Endodermal cell (in vitro differentiated cells): ENCODE measurements around the gene XDH. TPM values are rescaled to one million over a fixed set of nuclear protein-coding genes. Genes with fewer than 3 reads are reported as not detected.

Source experiments
- DNase-seq: peaks from one replicate; pipeline ENCODE4 v3.0.0-alpha.2; 2017
- H3K27ac ChIP-seq: 2 replicates; pipeline ENCODE4 v1.5.1; 2013; ENCODE audit warnings: mild to moderate bottlenecking, low read depth, low read length, moderate library complexity
- H3K27me3 ChIP-seq: 2 replicates; pipeline ENCODE4 v1.6.1; 2013; ENCODE audit warnings: mild to moderate bottlenecking, low read length, moderate library complexity; ENCODE audit not compliant: insufficient read depth, control insufficient read depth, poor library complexity, severe bottlenecking
- H3K36me3 ChIP-seq: 2 replicates; pipeline ENCODE4 v1.7.0; 2013; ENCODE audit warnings: mild to moderate bottlenecking, low read length, moderate library complexity; ENCODE audit not compliant: control insufficient read depth, insufficient read depth
- H3K4me1 ChIP-seq: one replicate; pipeline ENCODE4 v1.7.0; 2013; ENCODE audit warnings: low read length; ENCODE audit not compliant: control insufficient read depth, insufficient read depth
- H3K4me3 ChIP-seq: 2 replicates; pipeline ENCODE4 v1.5.1; 2013; ENCODE audit warnings: mild to moderate bottlenecking, low read length, moderate library complexity
- H3K9ac ChIP-seq: 2 replicates; pipeline ENCODE4 v1.6.1; 2013; ENCODE audit warnings: mild to moderate bottlenecking, low read length, moderate library complexity; ENCODE audit not compliant: poor library complexity, severe bottlenecking; ENCODE audit errors: extremely low read depth
- H3K9me3 ChIP-seq: 2 replicates; pipeline ENCODE4 v1.6.1; 2013; ENCODE audit warnings: mild to moderate bottlenecking, low read length, moderate library complexity; ENCODE audit not compliant: control insufficient read depth
- H3K27ac Mint-ChIP-seq: 2 replicates; pipeline ENCODE4 v1.8.0; 2020; ENCODE audit warnings: mixed read lengths
- H3K27me3 Mint-ChIP-seq: 2 replicates; pipeline ENCODE4 v1.8.0; 2021; ENCODE audit warnings: mild to moderate bottlenecking, mixed read lengths; ENCODE audit not compliant: insufficient read depth
- H3K36me3 Mint-ChIP-seq: 2 replicates; pipeline ENCODE4 v1.8.0; 2020; ENCODE audit warnings: low read depth, mixed read lengths
- H3K4me1 Mint-ChIP-seq: 2 replicates; pipeline ENCODE4 v1.8.0; 2020; ENCODE audit warnings: mixed read lengths
- H3K4me3 Mint-ChIP-seq: 2 replicates; pipeline ENCODE4 v1.8.0; 2020; ENCODE audit warnings: mild to moderate bottlenecking, moderate library complexity, mixed read lengths
- H3K9me3 Mint-ChIP-seq: 2 replicates; pipeline ENCODE4 v1.8.0; 2020; ENCODE audit warnings: mild to moderate bottlenecking, mixed read lengths
- CTCF ChIP-seq: fragments of 200-600 bp; sonication (generic); conservative IDR thresholded peaks from 2 replicates; pipeline ENCODE4 v1.5.0; 2021; ENCODE audit warnings: antibody characterized with exemption, mild to moderate bottlenecking
- WGBS, 2 experiments: methylation state at CpG; one replicate each; pipeline versions ENCODE4 v1.1.5 to v1.1.7; 2013; ENCODE audit warnings: missing lambda C conversion rate in 2 of 2, mixed read lengths in 1 of 2; ENCODE audit not compliant: insufficient coverage in 1 of 2, insufficient read length in 1 of 2; 5-methylcytosine and 5-hydroxymethylcytosine counted together
- total RNA-seq, 2 donors: library from RNA; stranded (reverse); fragmentation: NEBNext Ultra II Directional in 1 of 2; extraction: Animal tissue kit (Norgen Biotek cat#: 25700) in 1 of 2; gene quantifications; 2 replicates in 1 of 2; 3 replicates in 1 of 2; pipeline ENCODE4 v1.2.1, GENCODE V29; 2021

Gene XDH
- total RNA-seq, 2 donors from 2014 or later, result 1.9 to 4.0 TPM

GRCh38 chr2:31429040-31429439 is 14.5 kb upstream of the XDH start:
- H3K9me3 Mint-ChIP-seq, result no peaks in the 10 kb centered on the region

GRCh38 chr2:31428001-31428418 is 13.5 kb upstream of the XDH start:
- no peak overlapping the region for H3K9ac ChIP-seq
- H3K4me3 ChIP-seq, result no peak overlapping the region
- no peaks in the 10 kb centered on the region for H3K36me3 ChIP-seq
- H3K27me3 ChIP-seq, result no peaks in the 10 kb centered on the region
- peak; percentile 85 for DNase-seq
- H3K27me3 Mint-ChIP-seq, result peaks cover 1% of the 10 kb centered on the region
- H3K27ac Mint-ChIP-seq, result no peak overlapping the region
- peak; percentile 69 for TF ChIP-seq CTCF
- no peaks in the 10 kb centered on the region for H3K4me1 ChIP-seq
- no peaks in the 10 kb centered on the region for H3K4me1 Mint-ChIP-seq
- H3K36me3 Mint-ChIP-seq, result no peaks in the 10 kb centered on the region
- no peaks in the 10 kb centered on the region for H3K9me3 Mint-ChIP-seq
- peaks cover 7% of the 10 kb centered on the region for H3K9me3 ChIP-seq
- WGBS, 2 experiments, result 74 to 100% methylated on average over 1 to 4 of the region's 4 CpGs
- no peak overlapping the region for H3K27ac ChIP-seq
- no peak overlapping the region for H3K4me3 Mint-ChIP-seq

More at GRCh38 chr2:31429040-31429439, 14.5 kb upstream of the XDH start:
- Mint-ChIP-seq H3K4me3 (no peak overlapping the region), H3K36me3 (no peaks in the 10 kb centered on the region), H3K27ac (no peak overlapping the region), H3K27me3 (peaks cover 1% of the 10 kb centered on the region), H3K4me1 (no peaks in the 10 kb centered on the region)
- Histone ChIP-seq H3K36me3 (no peaks in the 10 kb centered on the region), H3K4me3 (no peak overlapping the region), H3K9me3 (peaks cover 4% of the 10 kb centered on the region), H3K4me1 (no peaks in the 10 kb centered on the region), H3K9ac (no peak overlapping the region), H3K27ac (no peak overlapping the region), H3K27me3 (no peaks in the 10 kb centered on the region)
- TF ChIP-seq CTCF, result no peak
- DNase-seq, result no peak

- H3K27me3 ChIP-seq, result no peaks in the 10 kb centered on the region
- no peaks in the 10 kb centered on the region for H3K36me3 ChIP-seq
- H3K9me3 ChIP-seq, result peaks cover 7% of the 10 kb centered on the region
- H3K9ac ChIP-seq, result no peak overlapping the region
- peaks cover 1% of the 10 kb centered on the region for H3K27me3 Mint-ChIP-seq
- H3K4me1 ChIP-seq, result no peaks in the 10 kb centered on the region
- no peak for TF ChIP-seq CTCF
- H3K9me3 Mint-ChIP-seq, result no peaks in the 10 kb centered on the region
- no peaks in the 10 kb centered on the region for H3K4me1 Mint-ChIP-seq
- 89 to 95% methylated on average over 6 to 8 of the region's 8 CpGs for WGBS, 2 experiments
- no peaks in the 10 kb centered on the region for H3K36me3 Mint-ChIP-seq
- H3K4me3 Mint-ChIP-seq, result no peak overlapping the region
- no peak for DNase-seq
- H3K27ac ChIP-seq, result no peak overlapping the region
- H3K4me3 ChIP-seq, result no peak overlapping the region
- no peak overlapping the region for H3K27ac Mint-ChIP-seq
These were observed 11.6 kb upstream of the XDH start for GRCh38 chr2:31426096-31426495.
